HL-60 (cell line): ENCODE results near the gene SP7.
"Not testable (repeated sequence)": the region's sequence is repeated elsewhere in the genome, so short reads cannot be mapped to it uniquely, and the experiment has no call there.

Source experiments
- GABPA ChIP-seq: IDR thresholded peaks from 2 replicates; pipeline ENCODE4 v1.6.1; 2012; ENCODE audit warnings: low read depth
- POLR2AphosphoS5 ChIP-seq: IDR thresholded peaks from 2 replicates; pipeline ENCODE4 v1.6.1; 2012; ENCODE audit warnings: low read depth
- REST ChIP-seq: IDR thresholded peaks from 2 replicates; pipeline ENCODE4 v1.6.1; 2012; ENCODE audit warnings: low read depth; ENCODE audit not compliant: insufficient replicate concordance
- TF ChIP-seq, protein P1 (sequence below): IDR thresholded peaks from one replicate; pipeline ENCODE4 v1.5.1; 2011; ENCODE audit warnings: low read length, control low read depth, inconsistent platforms; ENCODE audit not compliant: insufficient read depth

GRCh38 chr12:53332339-53332738 lies 3.8 kb downstream of the SP7 start:
- TF ChIP-seq, protein P1, sequence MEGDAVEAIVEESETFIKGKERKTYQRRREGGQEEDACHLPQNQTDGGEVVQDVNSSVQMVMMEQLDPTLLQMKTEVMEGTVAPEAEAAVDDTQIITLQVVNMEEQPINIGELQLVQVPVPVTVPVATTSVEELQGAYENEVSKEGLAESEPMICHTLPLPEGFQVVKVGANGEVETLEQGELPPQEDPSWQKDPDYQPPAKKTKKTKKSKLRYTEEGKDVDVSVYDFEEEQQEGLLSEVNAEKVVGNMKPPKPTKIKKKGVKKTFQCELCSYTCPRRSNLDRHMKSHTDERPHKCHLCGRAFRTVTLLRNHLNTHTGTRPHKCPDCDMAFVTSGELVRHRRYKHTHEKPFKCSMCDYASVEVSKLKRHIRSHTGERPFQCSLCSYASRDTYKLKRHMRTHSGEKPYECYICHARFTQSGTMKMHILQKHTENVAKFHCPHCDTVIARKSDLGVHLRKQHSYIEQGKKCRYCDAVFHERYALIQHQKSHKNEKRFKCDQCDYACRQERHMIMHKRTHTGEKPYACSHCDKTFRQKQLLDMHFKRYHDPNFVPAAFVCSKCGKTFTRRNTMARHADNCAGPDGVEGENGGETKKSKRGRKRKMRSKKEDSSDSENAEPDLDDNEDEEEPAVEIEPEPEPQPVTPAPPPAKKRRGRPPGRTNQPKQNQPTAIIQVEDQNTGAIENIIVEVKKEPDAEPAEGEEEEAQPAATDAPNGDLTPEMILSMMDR: not testable (repeated sequence)
- not testable (repeated sequence) for TF ChIP-seq REST, POLR2AphosphoS5, GABPA
